ENCODE results near the gene ADIPOR1.

DNA sequence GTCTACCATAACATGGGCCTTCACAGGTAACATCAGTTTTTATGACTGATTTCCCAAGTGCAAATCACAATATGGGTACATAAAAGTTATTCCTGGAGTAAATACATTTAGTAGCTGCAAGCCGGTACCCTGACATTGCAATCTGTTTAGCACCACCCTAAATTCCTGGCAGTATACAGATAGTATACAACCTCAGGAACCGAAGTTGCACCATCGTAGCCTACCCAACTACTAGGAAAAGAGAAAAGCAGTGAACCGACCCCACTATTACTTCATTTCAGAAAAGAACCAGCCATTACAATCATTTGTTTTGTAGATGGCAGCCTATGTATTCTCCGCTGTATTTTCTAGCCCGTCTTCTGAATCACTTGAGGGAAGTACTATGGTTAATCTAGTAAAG is 1.1 kb downstream of the ADIPOR1 start:
- TF ChIP-seq POLR2AphosphoS5 (IDR thresholded peaks at IDR 0.05; ENCODE audit: borderline replicate concordance, low read depth, low read length) (no peak), FOXP2 (optimal IDR thresholded peaks at IDR 0.05; ENCODE audit: control extremely low read depth, extremely low read length, insufficient read depth) (no peak)

All from SK-N-MC (cell line).